ENCODE data around the gene SYNE2.

DNA sequence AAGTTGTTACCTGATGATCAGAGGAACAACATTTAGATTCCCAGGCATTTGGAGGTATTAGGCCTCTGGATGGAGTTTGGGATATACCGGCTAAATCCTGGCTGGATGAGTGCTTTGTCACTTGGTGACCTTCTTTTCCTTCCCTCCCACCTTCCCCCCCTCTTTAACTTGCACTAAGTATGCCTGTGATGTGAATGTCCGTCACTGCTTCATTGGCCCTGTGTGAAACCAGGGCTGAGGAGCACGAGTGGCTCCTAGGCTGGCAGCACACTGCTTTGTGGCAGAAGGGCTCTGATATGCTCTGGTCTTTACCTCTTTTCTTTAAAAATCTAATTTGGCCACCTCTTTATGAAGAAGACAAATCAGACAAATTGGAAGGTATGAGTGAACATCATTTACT, 345.7 kb downstream of the SYNE2 start:
- TF ChIP-seq POLR2AphosphoS5 (IDR thresholded peaks at IDR 0.05; ENCODE audit: borderline replicate concordance, low read depth, low read length) = no peak
- no peak for TF ChIP-seq FOXP2 (optimal IDR thresholded peaks at IDR 0.05; ENCODE audit: control extremely low read depth, extremely low read length, insufficient read depth)
